Small intestine (tissue), 16 donors: ENCODE data around the gene CDADC1. TPM values are rescaled to one million over a fixed set of nuclear protein-coding genes. Genes with fewer than 3 reads are reported as not detected.

Source experiments
- DNase-seq, 2 donors: peaks; one replicate each; pipeline versions ENCODE4 v3.0.0 to v3.0.0-alpha.2; 2013
- FAIRE-seq: peaks from 2 replicates; lab custom pipeline; 2012; peaks lifted over from hg19 to GRCh38; lab: Jason Lieb, UNC
- H3K27ac ChIP-seq, 3 donors: one replicate each; pipeline ENCODE4 v1.5.1; 2013; ENCODE audit warnings: low read length in 2 of 3, mild to moderate bottlenecking in 2 of 3, control low read depth in 1 of 3, inconsistent platforms in 1 of 3, low read depth in 1 of 3, moderate library complexity in 1 of 3
- H3K27me3 ChIP-seq, 3 donors: one replicate each; pipeline ENCODE4 v1.6.1; 2013; ENCODE audit warnings: low read length in 3 of 3, inconsistent platforms in 1 of 3; ENCODE audit not compliant: control insufficient read depth in 3 of 3, insufficient read depth in 3 of 3
- H3K36me3 ChIP-seq, 3 donors: one replicate each; pipeline ENCODE4 v1.6.1; 2013; ENCODE audit warnings: low read length in 3 of 3, inconsistent platforms in 1 of 3, low read depth in 1 of 3, mild to moderate bottlenecking in 1 of 3, moderate library complexity in 1 of 3; ENCODE audit not compliant: control insufficient read depth in 3 of 3, insufficient read depth in 2 of 3
- H3K4me1 ChIP-seq, 3 donors: one replicate each; pipeline ENCODE4 v1.6.1; 2013; ENCODE audit warnings: low read length in 2 of 3, inconsistent platforms in 1 of 3, low read depth in 1 of 3, mild to moderate bottlenecking in 1 of 3, moderate library complexity in 1 of 3; ENCODE audit not compliant: control insufficient read depth in 3 of 3, insufficient read depth in 2 of 3
- H3K4me3 ChIP-seq, 3 donors: one replicate each; pipeline ENCODE4 v1.5.1; 2013; ENCODE audit warnings: low read length in 3 of 3, control low read depth in 1 of 3, inconsistent platforms in 1 of 3, low read depth in 1 of 3, mild to moderate bottlenecking in 1 of 3, moderate library complexity in 1 of 3
- H3K9me3 ChIP-seq, 2 donors: one replicate each; pipeline ENCODE4 v1.6.1; 2013; ENCODE audit warnings: low read depth in 1 of 2, low read length in 1 of 2; ENCODE audit not compliant: control insufficient read depth in 2 of 2, insufficient read depth in 1 of 2
- WGBS, 3 donors: extraction: QIAGEN DNeasy Blood & Tissue Kit; methylation state at CpG; one replicate each; pipeline ENCODE4 v1.1.7; 2013; 5-methylcytosine and 5-hydroxymethylcytosine counted together
- long read RNA-seq, 10 donors: transcript quantifications; one replicate each; lab custom pipeline, GENCODE V29; 2026
- polyA plus RNA-seq, 4 donors: library from polyadenylated mRNA; stranded (reverse) in 3 of 4; unstranded in 1 of 4; fragments of 200-250 nt in 3 of 4; fragments of 120-200 nt in 1 of 4; gene quantifications; one replicate each; pipeline versions ENCODE4 v1.2.1 to v1.2.3, GENCODE V29; 2013
- donor health status: healthy with polysubstance abuse.
- donor health status: control.
- donor health status: control.
- donor health status: Bipolar disorder and iron deficiency.
- donor health status: healthy.

CDADC1 gene
- 1 to 10 TPM; 3.2 to 8.8 (median 3.8) TPM for polyA plus RNA-seq
- long read RNA-seq, donor 1 = 0 reads
- long read RNA-seq, donor 2 = 0 reads
- long read RNA-seq, donor 3, partial matches to known transcripts = 0 of 1 reads
- long read RNA-seq, donor 3, other reads (novel, unspliced or antisense) = 0 of 1 reads
- long read RNA-seq, donor 4 = 0 reads
- long read RNA-seq, donor 5 = 0 reads
- long read RNA-seq, donor 6, partial matches to known transcripts = 0 of 1 reads
- long read RNA-seq, donor 6, other reads (novel, unspliced or antisense) = 0 of 1 reads
- long read RNA-seq, donor 7 = 0 reads
- long read RNA-seq, donor 8 = 0 reads
- long read RNA-seq, donor 9 = 0 reads
- long read RNA-seq, donor 10, partial matches to known transcripts = 0 of 1 reads
- long read RNA-seq, donor 10, other reads (novel, unspliced or antisense) = 0 of 1 reads

GRCh38 chr13:49247643-49248621 is at the start of gene CDADC1:
Gene CDADC1, plus strand, starts transcription at chr13:49247925. Its CDS starts 113 bp downstream, at chr13:49248038.
- H3K27ac ChIP-seq = peak within 1 kb of the TSS; percentile 61 to 96 (median 84)
- DNase-seq (peak; percentile 95 to 98), FAIRE-seq (no peak)
- H3K9me3 ChIP-seq = peaks cover 0 to under 1% of the 10 kb centered on the region in 2 donors
- H3K4me1 ChIP-seq = peaks cover 0 to 9% (median 3%) of the 10 kb centered on the region in 3 donors
- 0 to 1% (median 0%) methylated on average over 56 of the region's 56 CpGs for WGBS, 3 donors
- no peaks in the 10 kb centered on the region for H3K27me3 ChIP-seq
- H3K4me3 ChIP-seq = peak within 1 kb of the TSS; percentile 65 to 84 (median 71)
- peaks cover 0 to 9% (median 2%) of the 10 kb centered on the region in 3 donors for H3K36me3 ChIP-seq

DNA sequence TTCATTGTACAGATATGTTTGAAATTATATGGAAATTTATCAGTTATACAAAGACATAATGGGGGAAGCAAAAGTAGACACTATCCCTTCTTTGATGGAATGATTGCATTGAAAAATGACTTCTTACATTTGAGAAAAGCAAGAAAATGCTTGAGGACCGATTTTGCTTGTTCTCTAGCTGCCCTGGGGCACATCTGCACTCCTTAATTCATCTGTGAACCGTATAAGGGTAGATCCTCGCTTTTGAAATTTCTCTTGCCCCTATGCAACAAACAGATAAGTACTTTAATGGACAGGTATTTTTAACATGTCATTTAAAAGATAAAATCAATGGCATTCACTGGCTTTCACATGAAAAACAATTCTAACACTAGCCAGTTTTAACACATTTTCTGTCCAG is 41.1 kb upstream of the CDADC1 start:
- DNase-seq = no peak
- Histone ChIP-seq H3K36me3 (peaks cover 4 to 16% (median 10%) of the 10 kb centered on the region in 3 donors), H3K27ac (no peak overlapping the region), H3K27me3 (no peaks in the 10 kb centered on the region), H3K9me3 (no peaks in the 10 kb centered on the region), H3K4me3 (no peak overlapping the region), H3K4me1 (no peaks in the 10 kb centered on the region)
- WGBS, 3 donors = 93 to 98% (median 94%) methylated on average over 3 of the region's 3 CpGs
- no peak for FAIRE-seq

GRCh38 chr13:49208619-49209018 is 39.1 kb upstream of the CDADC1 start:
- no peak for FAIRE-seq

GRCh38 chr13:49210114-49210513 is 37.6 kb upstream of the CDADC1 start:
- H3K9me3 ChIP-seq = no peaks in the 10 kb centered on the region
- peaks cover 0 to 12% (median 4%) of the 10 kb centered on the region in 3 donors for H3K36me3 ChIP-seq
- no peak overlapping the region for H3K4me3 ChIP-seq
- DNase-seq (no peak), FAIRE-seq (no peak)
- WGBS, 3 donors = 92 to 100% (median 93%) methylated on average over 1 of the region's 1 CpG
- no peaks in the 10 kb centered on the region for H3K27me3 ChIP-seq
- H3K27ac ChIP-seq = no peak overlapping the region
- H3K4me1 ChIP-seq = no peaks in the 10 kb centered on the region

More at GRCh38 chr13:49208619-49209018, 39.1 kb upstream of the CDADC1 start:
- H3K4me1 ChIP-seq = no peaks in the 10 kb centered on the region
- no peaks in the 10 kb centered on the region for H3K27me3 ChIP-seq
- no peak overlapping the region for H3K4me3 ChIP-seq
- no peaks in the 10 kb centered on the region for H3K9me3 ChIP-seq
- whole genome bisulfite sequencing, 3 donors = 97 to 99% (median 97%) methylated on average over 4 of the region's 4 CpGs
- peaks cover 0 to 12% (median 7%) of the 10 kb centered on the region in 3 donors for H3K36me3 ChIP-seq
- DNase-seq = no peak
- H3K27ac ChIP-seq = no peak overlapping the region

DNA sequence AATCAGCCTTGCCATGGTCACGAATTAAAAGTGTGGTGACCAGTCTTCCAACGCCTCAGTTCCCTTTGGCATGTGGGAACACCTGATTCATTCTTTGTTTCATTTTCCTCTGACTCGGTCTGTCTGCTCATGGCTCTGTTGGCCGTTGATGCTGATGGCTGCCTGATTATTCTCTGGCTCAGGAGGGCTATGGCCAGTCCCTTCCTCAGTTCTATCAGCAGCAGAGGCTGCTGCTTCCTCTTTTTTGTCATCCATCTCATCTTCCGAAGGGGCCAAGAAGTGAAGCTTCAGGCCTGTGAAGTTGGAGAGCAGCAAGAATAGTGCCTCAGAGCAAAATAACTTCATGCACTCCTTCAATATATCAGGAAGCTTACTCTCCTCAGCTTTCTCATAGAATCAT is 37.1 kb upstream of the CDADC1 start:
- 93 to 95% (median 94%) methylated on average over 5 of the region's 5 CpGs for WGBS, 3 donors
- Histone ChIP-seq H3K4me1 (no peaks in the 10 kb centered on the region), H3K9me3 (no peaks in the 10 kb centered on the region), H3K27ac (no peak overlapping the region), H3K36me3 (peaks cover 0 to 12% (median 4%) of the 10 kb centered on the region in 3 donors), H3K27me3 (no peaks in the 10 kb centered on the region), H3K4me3 (no peak overlapping the region)
- no peak for DNase-seq
- no peak for FAIRE-seq

- H3K9me3 ChIP-seq = no peaks in the 10 kb centered on the region
- no peak overlapping the region for H3K4me3 ChIP-seq
- H3K27ac ChIP-seq = no peak overlapping the region
- DNase-seq (peak in 1 of 2 donors; percentile 18), FAIRE-seq (no peak)
- H3K36me3 ChIP-seq = peaks cover 0 to 8% (median 0%) of the 10 kb centered on the region in 3 donors
- H3K4me1 ChIP-seq = peaks cover 0 to 3% (median 0%) of the 10 kb centered on the region in 3 donors
- peaks cover 0 to 17% (median 10%) of the 10 kb centered on the region in 3 donors for H3K27me3 ChIP-seq
- 15 to 60% (median 49%) methylated on average over 1 of the region's 1 CpG for WGBS, 3 donors
Measured at GRCh38 chr13:49213539-49213938, 34.2 kb upstream of the CDADC1 start.

DNA sequence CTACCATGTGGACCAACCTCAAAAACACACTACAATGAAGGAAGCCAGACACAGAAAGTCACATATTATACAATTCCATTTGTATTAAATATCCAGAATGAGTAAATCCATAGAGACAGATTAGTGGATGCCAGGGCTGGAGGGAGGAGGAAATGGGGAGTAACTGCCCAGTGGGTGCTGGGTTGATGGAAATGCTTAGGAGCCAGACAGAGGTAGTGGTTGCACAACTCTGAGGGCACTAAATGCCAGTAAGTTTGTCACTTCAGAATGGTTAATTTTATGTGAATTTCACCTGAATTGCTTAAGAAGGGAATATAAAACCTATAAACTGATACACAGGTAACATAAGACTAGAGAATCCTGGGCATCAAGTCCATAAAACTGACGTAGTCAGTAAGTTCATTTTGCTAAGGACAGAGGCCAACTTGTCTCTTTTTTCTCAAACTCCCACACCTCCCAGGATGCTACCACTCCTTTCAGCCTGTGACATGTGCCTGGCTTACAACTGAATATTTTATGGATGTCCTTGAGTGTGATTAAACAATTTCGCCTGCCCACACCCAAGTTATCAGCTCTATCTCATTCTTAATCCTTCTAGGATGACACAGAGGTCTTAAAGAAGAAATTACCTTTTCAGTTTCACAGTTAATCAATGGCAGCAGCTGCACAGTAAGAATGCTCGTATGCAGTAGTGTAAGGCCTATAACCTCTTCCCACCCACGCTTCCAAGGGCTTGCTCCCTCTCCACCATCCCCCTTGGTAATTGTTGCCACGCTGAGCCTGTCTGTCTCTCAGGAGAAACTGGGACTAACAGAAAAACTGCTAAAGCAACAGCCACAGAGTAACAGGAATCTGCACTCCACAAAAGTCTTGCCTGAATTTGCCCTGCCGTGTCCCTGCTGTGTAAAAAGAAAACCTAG is 33.5 kb upstream of the CDADC1 start:
- no peak for FAIRE-seq
- H3K9me3 ChIP-seq = no peaks in the 10 kb centered on the region
- no peak overlapping the region for H3K4me3 ChIP-seq
- H3K27ac ChIP-seq = no peak overlapping the region
- H3K27me3 ChIP-seq = peaks cover 0 to 24% (median 12%) of the 10 kb centered on the region in 3 donors
- WGBS, 3 donors = 57 to 67% (median 67%) methylated on average over 6 of the region's 6 CpGs
- H3K4me1 ChIP-seq = peaks cover 0 to 6% (median 0%) of the 10 kb centered on the region in 3 donors
- peaks cover 0 to 8% (median 0%) of the 10 kb centered on the region in 3 donors for H3K36me3 ChIP-seq
- DNase-seq = peak in 1 of 2 donors; percentile 8
